KG1 (cell line): ENCODE data around the gene DUOX2.
"Not testable (repeated sequence)": the region's sequence is repeated elsewhere in the genome, so short reads cannot be mapped to it uniquely, and the experiment has no call there.

Source experiments
- DNase-seq: peaks from one replicate; lab custom pipeline; 2025; lab: John Stamatoyannopoulos, UW

Gene DUOX2

DNA sequence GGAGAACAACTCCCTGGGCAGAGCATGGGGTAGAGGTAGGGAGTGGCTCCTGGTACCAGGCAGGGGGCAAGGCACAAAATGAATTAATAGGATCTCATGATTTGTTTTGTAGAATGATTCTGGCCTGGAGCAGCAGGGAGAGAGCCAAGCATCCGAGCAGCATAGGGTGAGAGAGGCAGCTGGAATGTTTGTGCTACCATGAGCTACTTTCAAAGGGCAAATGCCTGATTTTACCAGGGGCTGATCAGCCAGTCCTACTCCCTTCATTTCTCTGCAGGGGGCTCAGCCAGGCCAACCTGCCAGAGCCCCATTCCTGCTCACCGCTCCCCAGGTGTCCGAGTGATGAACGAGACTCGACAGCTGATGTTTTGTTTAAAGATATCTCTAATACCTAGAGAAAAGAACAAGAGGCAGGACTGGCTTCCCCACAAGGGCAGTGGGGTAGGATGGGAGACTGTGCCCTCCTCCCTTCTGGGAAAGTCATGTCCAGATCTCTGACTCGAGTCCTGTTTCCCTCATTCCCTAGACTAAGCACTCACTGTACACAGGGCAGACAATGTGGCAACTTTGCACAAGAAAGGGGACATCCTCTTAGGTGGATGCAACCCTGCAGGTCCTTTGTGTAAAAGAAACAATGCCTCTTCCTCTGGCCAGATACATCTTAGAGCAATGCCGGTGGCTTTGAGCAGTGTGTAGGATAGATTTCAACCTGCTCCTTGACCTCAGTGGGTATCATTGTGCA is 12.9 kb downstream of the DUOX2 start:
- DNase-seq: no peak

DNA sequence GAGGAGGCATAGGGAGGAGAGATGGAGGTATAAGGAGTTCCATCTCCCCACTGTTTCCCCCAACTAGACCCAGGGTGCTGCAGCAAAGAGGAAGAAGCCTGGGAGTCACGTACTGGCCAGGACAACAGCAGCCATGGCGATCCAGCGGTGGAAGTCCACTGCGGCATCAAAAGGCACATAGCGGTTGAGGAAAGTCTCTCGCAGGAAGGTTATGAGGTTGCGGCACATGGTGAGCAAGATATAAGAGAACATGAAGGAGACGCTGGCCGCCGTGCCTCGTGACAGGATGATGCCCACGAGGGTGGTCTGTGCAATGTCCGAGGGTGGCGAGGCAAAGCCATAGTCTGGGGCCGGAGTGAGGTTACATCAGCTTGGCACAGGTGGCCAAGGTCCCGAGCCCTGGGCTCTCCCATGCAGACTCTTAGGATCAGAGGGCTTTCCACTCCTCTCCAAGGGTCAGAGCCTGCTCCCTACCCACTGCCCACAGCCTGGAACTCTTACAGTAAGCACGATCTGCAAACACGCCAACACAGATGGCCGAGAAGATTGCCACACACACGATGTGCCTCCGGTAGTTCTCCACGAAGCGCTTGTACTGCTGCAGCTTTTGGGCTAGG is 14.3 kb downstream of the DUOX2 start:
- DNase-seq: no peak

DNA sequence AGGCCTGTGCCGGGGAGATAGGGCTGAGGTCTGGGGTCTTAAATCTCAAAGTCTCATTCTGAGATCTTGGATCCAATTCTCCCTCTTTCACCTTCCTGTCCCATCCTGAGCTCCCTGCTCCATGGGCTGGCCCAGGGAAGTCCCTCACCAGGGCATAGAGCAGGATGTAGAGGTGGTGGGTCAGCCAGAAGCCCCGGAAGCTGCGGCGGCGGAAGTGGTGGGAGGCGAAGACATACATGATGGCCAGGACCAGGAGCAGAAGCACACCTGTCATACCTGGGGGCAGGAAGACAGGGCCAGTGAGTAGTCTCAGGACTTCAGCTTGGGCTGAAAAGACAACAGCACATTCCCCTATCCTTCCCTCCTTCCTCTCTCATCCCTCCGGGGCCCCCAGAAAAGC is 16.5 kb downstream of the DUOX2 start:
- DNase-seq: no peak

DNA sequence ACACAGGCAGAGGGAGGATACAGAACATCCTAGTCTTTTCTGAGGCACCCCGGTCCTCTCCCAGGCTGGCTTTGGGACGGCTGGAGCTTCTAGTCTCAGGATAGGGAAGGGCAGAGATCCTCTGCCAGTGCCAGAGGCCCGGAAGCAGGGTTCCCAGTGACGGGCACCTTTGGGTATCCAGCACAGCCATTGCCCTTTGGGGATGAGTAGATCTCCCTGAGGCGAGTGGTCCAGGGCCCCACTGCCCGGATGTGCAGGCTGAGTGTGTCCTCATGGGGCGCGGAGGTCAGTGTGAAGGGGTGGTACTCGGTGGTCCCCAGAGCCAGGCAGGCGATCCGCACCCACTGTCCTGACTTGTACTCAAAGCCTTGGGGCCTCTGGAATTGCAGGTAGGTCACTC is 18.3 kb downstream of the DUOX2 start:
- no peak for DNase-seq

GRCh38 chr15:45094358-45094730 is 19.6 kb downstream of the DUOX2 start:
- DNase-seq: no peak

- DNase-seq: no peak
Measured at GRCh38 chr15:45093622-45094357, 20.2 kb downstream of the DUOX2 start.

GRCh38 chr15:45093013-45093412 is 21.0 kb downstream of the DUOX2 start:
- DNase-seq: no peak

DNA sequence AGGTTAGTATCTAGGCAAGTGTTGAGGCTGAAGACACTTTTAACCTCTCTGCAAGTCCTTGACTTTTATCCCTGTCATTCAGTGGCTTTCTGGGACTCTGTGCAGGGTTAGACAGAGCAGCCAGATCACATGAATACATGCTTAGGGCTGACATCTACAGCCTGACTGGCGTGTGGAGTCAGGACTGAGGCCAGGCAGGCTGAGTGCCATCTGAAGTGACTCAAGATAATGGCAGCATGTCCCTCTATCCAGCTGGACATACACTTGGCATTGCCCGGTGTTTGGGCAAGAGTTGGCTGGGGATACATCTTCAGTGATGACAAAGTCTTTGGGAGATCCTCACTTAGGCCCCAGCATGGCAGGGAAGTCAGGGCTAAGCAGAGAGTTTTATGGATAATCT is 22.4 kb downstream of the DUOX2 start:
- no peak for DNase-seq

GRCh38 chr15:45091161-45091560 is 22.8 kb downstream of the DUOX2 start:
- no peak for DNase-seq

DNA sequence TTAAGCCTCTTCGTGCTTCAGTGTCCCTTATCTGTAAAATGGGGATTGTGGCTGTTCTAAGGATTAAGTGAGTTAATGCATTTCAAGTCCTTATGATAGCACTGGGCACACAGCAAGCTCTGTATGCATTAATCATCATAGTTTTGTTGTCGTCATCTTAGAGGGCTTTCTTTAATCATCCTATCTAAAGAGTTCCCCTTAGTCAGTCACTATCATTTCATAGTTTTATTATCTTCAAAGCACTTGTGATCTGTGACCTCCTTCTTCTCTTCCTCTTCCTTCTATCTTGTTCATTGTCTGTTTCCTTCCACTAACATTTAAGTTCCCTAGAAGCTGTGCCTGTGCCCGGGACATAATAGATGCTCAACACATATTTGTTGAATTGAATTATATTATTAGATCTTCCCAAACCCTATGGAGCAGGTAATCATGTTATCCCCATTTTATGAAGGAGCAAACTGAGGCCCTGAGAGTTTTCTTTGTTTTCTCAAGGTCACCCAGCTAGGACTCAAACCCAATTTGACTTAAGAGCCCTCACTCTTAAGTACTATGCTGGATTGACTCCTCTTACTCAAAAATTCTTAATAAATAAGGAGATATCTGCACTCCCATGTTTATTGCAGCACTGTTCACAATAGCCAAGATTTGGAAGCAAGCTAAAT is 24.1 kb downstream of the DUOX2 start:
- DNase-seq: no peak

DNA sequence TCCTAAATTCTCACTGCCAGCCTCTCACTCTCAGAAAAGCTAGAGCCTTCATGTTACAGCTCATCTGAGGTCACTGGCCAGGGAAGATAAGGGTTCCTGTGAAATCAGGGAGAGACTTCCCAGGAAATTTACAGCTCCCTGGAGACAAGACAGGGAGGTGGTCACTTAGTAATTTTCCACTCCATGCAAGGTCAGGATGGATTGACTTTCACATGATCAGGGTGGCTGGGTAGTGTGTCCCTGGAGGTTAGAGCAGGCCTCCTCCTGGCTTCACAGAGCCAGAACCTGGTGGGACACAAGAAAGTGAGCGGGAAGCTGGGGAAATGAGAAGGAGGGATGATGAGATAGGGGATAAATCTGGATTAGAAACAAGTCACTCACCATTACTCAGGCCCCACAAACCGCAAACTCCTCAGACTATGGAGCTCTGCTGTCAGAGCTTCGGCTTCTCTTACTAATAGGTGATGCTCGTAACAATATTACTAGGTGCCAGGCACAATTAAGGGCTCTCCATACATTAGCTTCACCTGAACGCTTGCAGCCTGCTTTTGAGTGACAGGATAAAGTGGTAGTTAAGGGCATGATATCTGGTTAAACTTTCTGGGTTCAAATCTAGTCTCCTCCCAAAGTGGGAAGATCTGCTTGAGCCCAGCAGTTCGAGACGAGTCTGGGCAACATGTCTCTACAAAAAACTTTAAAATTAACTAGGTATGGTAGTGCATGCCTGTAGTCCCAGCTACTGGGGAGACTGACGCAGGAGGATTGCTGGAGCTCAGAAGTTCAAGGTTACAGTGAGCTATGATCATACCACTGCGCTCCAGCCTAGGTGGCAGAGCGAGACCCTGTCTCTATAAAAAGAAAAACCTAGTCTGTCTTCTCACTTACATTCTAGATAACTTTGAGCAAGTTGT is 24.9 kb downstream of the DUOX2 start:
- DNase-seq: no peak

- no peak for DNase-seq
Measured at GRCh38 chr15:45087513-45087912, 26.5 kb downstream of the DUOX2 start.

GRCh38 chr15:45084163-45084562 is 29.8 kb downstream of the DUOX2 start:
- no peak for DNase-seq

DNA sequence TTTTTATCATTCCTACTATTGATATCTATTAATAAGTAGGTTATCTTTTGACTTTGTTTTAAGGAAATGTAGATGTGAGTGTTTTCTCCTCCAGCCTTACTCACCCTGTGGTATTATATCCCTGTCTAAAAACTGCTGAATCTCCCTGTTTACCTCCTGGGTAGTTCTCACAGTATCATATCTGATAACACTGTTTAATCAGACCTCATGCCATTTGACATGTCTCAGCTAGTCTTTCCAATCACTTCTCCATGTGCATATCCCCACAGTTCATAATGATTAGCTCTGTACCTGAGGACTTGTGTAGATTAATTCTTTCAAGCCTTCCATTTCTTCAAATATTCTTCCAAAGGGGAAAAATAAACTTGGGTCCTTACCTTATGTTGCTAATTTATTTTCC is 30.7 kb downstream of the DUOX2 start:
- no peak for DNase-seq

DNA sequence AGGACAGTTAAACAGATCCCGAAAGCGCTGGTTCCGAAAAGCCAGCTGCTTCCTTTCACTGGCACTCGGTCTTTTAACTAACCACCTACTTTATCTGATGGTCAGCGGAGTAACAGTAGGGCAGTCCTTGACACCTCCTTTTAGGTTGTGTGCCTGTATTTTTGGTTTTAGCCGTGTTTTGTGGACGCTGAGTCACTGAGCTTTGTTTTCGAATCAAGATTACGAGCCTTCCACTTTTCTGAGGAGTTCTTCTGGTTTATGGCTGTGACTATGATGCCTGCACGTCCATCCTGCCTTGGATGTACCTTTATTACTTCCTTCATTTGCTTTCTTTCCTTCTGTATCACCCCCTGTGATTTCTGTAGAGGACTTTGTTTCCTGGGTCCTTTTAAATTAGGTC is 31.6 kb downstream of the DUOX2 start:
- DNase-seq: not testable (repeated sequence)

DNA sequence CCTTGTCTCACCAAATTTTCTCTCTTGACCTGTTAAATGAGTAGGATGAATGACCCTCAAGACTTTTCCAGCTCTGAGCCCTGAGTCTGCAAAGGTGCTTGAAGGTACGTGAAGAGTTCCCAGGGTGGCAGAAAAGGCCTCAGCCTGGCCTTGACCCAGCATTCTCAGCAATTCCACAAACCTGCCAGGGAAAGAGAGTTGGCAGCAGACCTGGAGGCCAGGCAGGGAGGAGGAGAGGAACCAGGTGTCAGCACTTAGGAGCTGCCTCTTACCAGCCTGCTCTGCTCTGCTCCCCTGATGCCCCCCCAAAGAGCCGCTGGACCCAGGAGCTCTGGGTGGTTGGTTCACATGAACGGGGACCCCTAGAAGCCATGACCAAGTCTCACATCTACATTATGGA is 33.4 kb downstream of the DUOX2 start:
- DNase-seq: not testable (repeated sequence)

- DNase-seq: not testable (repeated sequence)
Measured at GRCh38 chr15:45079628-45080246, 34.2 kb downstream of the DUOX2 start.

- DNase-seq: not testable (repeated sequence)
Measured at GRCh38 chr15:45079201-45079600, 34.8 kb downstream of the DUOX2 start.

GRCh38 chr15:45077391-45077790 is 36.6 kb downstream of the DUOX2 start:
- not testable (repeated sequence) for DNase-seq

DNA sequence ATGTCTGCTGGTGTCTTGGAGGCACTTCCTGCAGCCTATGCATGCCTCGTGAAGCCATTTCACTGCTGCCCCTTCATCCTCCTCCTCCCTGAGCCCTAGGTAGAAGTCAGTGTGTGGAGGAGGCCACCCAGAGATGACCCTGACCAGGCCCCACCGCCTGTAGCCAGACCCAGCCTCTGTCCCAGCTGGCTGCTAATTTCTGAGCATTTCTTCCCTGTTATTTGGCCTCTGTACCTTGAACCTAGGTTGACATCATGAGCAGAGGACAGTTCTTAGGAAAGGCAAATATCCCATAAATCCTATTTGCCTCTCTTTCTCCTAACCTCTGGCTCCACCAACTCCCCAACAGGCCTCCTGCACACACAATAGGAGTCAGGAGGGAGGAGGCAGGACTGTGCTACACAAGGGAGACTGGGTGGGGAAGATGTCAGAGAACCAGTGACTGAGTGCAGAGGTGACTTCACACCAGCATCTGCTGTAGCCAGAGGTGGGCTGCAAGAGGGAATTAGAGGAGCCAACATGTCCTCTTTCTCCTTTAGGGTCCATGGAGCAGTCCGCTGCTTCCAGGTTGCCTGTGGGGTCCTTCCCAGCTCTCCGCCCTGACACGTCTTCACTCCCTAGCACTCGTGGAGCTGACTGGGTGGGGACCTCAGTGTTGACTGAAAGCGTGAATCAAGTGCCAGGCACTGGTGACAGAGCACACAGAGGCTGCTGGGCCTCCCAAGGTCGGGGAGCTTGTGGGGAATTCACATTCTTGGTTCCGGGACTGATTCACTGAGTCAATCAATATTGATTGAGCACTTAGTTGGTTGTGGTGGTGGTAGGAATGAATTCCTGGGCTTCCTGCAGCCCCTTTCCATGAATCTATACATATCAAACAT is 38.3 kb downstream of the DUOX2 start:
- not testable (repeated sequence) for DNase-seq
